NB4 (cell line): ENCODE results near the gene NFIA.

Experiments used
- DNase-seq: peaks from one replicate; pipeline ENCODE4 v3.0.0; 2010; ENCODE audit warnings: low read depth
- H3K4me3 ChIP-seq: one replicate; pipeline ENCODE4 v1.5.1; 2011; ENCODE audit warnings: mild to moderate bottlenecking, low read depth, low read length, moderate library complexity
- MYC ChIP-seq: IDR thresholded peaks from 2 replicates; pipeline ENCODE4 v1.6.1; 2011; ENCODE audit warnings: low read depth, low read length
- POLR2A ChIP-seq: IDR thresholded peaks from 2 replicates; pipeline ENCODE4 v1.6.1; 2011; ENCODE audit warnings: mild to moderate bottlenecking; ENCODE audit not compliant: insufficient read length; ENCODE audit errors: extremely low read depth
- TF ChIP-seq, protein P1 (sequence below): IDR thresholded peaks from one replicate; pipeline ENCODE4 v1.5.1; 2012; ENCODE audit warnings: low read depth, low read length
- TF ChIP-seq, protein P2 (sequence below): IDR thresholded peaks from 2 replicates; pipeline ENCODE4 v1.6.1; 2011; ENCODE audit warnings: low read depth, low read length

The NFIA gene

DNA sequence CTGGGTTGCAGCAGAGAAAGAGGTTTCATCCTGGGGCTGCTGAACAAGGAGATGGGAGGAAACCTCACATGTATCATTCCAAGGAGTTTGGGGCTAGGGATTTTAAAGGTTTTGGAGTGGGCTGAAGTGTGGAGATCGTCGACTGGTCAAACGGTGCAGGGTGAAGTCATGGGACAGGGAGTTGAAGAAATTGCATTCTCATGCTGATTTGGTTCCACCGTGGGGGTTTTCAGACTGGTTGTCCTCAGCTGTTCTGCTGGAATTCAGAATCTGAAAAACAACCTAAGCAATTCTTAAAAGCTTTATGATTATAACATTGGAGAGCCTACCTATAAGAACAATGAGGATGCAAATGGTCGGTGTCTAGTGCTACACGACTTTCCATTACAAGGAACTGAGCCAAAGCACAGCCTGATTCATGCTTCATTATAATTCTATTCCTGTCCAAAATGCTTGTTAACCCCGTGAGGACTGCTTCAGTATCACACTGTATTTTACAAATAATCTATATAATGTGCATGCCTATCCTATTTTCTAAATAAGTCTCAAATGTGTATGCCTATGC is 399.9 kb downstream of the NFIA start:
- TF ChIP-seq POLR2A (no peak), MYC (no peak)
- TF ChIP-seq, protein P1, sequence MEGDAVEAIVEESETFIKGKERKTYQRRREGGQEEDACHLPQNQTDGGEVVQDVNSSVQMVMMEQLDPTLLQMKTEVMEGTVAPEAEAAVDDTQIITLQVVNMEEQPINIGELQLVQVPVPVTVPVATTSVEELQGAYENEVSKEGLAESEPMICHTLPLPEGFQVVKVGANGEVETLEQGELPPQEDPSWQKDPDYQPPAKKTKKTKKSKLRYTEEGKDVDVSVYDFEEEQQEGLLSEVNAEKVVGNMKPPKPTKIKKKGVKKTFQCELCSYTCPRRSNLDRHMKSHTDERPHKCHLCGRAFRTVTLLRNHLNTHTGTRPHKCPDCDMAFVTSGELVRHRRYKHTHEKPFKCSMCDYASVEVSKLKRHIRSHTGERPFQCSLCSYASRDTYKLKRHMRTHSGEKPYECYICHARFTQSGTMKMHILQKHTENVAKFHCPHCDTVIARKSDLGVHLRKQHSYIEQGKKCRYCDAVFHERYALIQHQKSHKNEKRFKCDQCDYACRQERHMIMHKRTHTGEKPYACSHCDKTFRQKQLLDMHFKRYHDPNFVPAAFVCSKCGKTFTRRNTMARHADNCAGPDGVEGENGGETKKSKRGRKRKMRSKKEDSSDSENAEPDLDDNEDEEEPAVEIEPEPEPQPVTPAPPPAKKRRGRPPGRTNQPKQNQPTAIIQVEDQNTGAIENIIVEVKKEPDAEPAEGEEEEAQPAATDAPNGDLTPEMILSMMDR, result no peak
- TF ChIP-seq, protein P2, sequence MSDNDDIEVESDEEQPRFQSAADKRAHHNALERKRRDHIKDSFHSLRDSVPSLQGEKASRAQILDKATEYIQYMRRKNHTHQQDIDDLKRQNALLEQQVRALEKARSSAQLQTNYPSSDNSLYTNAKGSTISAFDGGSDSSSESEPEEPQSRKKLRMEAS, result no peak
- no peak overlapping the region for H3K4me3 ChIP-seq
- no peak for DNase-seq

DNA sequence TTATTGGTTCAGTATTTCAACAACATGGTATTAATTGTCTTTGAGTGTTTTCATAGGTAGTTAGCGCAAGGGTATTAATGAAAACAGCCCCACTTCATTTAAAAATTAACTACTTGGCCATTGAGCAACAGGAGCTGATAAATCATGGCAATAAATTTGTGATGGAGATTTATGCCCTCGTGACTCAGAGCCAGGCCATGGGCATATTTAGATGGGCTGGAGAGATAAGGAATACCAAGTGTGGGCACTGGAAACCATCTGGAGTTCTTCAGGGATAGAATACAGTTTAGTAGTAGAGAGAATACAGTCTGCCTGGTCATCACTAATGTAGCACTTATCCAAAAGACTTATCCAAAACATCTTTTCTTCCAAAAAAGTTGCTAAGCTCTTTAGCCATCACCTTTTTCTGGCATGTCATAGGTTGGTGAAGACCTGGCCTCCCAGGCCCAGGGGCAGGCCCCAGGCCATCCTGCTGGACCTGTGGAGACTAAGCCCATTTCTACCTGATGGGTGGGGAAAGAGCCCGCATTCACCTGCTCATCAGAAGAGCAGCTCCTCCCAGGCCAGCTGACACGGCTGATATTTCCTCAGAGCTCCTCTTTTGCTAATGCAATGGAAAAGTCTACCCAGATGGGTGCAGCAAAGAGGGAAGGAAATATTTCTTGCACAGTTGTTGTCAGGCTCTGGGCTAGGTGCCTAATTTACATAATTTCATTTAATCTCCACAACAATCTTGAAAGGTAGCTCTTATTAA is 404.6 kb downstream of the NFIA start:
- TF ChIP-seq, protein P2, result no peak
- TF ChIP-seq, protein P1, result no peak
- TF ChIP-seq MYC (no peak), POLR2A (no peak)
- H3K4me3 ChIP-seq, result no peak overlapping the region
- no peak for DNase-seq

DNA sequence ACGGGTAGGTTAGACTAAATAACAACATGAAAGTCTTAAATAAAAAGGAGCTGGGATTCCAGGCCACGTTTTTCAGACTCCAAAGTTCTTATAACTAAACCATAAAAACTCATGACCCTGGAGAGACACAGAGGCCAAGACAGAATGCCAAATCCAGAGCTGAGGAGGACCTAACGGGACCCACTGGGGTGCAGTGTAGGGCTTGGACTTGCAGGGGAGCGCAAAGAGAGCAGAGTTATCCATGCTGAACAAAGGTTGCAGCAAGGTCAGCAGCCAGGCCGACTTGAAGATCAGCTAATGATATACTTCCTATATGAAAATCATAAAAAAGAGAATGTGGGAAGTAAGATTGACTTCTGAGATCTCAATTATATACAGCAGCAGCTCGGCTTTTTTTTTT is 405.4 kb downstream of the NFIA start:
- H3K4me3 ChIP-seq, result no peak overlapping the region
- TF ChIP-seq, protein P1, result no peak
- TF ChIP-seq MYC (no peak), POLR2A (no peak)
- TF ChIP-seq, protein P2, result no peak
- DNase-seq, result no peak

DNA sequence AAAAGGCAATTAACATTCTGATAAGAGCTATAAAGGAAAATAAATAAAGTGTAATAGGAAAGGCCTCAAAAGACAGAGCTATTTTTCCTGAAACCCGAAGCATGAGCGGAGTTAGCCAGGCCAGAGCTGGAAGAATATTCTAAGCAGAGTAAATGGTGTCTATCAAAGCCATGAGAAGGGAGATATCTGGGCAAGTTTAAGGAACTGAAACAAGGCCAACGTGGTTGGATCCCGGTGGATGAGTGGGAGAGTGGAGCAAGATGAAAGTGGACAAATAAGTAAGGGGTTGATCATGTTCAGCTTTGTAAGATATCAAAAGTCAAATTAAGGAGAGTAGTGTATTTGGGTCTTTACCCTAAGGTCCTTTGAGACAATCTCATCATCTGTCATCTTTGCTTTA is 408.6 kb downstream of the NFIA start:
- TF ChIP-seq, protein P1, result no peak
- TF ChIP-seq, protein P2, result no peak
- TF ChIP-seq POLR2A (no peak), MYC (no peak)
- DNase-seq, result no peak
- no peak overlapping the region for H3K4me3 ChIP-seq

DNA sequence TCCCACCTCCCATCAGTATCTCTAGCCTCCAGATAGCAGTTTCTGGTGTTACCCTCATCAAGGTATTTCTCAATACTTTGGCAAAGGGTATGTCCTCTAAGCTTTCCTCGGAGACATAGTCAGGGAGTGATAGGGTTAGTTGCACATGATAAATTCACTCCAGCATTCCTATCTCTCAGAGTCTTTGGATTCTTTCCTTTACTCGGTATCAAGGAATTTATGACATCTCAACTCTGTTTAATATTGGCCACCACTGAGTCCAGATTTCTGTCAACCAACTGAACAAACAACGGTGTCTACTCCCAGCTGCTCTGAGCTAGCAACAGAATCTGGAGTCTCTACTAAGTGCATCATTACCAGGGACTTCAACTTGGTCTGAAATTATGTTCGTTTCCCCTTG is 409.1 kb downstream of the NFIA start:
- TF ChIP-seq POLR2A, result no peak
- H3K4me3 ChIP-seq, result no peak overlapping the region
- DNase-seq, result no peak

DNA sequence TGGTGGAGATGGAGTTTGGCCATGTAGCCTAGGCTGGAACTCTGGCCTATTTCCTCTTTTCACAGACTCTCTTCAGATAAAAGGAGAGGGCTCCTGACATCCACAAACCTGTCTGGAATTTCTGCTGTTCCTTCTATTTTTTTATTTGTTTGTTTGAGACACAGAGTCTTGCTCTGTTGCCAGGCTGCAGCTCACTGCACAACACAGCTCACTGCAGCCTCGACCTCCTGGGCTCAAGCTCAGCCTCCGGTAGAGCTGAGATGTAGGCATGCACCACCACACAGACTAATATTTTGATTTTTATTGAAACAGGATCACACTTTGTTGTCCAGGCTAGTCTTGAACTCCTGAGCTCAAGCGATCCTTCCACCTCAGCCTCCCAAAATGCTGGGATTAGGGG is 411.6 kb downstream of the NFIA start:
- TF ChIP-seq, protein P1, result no peak
- TF ChIP-seq MYC, result no peak
- TF ChIP-seq POLR2A, result no peak
- TF ChIP-seq, protein P2, result no peak

More for the DNA sequence above, 411.6 kb downstream of the NFIA start:
- no peak overlapping the region for H3K4me3 ChIP-seq
- no peak for DNase-seq
